IPS-11a (cell line): Measurements from ENCODE around the gene KCNIP3.
"Not testable (repeated sequence)": the region's sequence is repeated elsewhere in the genome, so short reads cannot be mapped to it uniquely, and the experiment has no call there.

Source experiments
- H3K4me3 ChIP-seq: one replicate; pipeline ENCODE4 v1.5.1; 2013; ENCODE audit warnings: low read depth, low read length, control low read depth

Gene KCNIP3

DNA sequence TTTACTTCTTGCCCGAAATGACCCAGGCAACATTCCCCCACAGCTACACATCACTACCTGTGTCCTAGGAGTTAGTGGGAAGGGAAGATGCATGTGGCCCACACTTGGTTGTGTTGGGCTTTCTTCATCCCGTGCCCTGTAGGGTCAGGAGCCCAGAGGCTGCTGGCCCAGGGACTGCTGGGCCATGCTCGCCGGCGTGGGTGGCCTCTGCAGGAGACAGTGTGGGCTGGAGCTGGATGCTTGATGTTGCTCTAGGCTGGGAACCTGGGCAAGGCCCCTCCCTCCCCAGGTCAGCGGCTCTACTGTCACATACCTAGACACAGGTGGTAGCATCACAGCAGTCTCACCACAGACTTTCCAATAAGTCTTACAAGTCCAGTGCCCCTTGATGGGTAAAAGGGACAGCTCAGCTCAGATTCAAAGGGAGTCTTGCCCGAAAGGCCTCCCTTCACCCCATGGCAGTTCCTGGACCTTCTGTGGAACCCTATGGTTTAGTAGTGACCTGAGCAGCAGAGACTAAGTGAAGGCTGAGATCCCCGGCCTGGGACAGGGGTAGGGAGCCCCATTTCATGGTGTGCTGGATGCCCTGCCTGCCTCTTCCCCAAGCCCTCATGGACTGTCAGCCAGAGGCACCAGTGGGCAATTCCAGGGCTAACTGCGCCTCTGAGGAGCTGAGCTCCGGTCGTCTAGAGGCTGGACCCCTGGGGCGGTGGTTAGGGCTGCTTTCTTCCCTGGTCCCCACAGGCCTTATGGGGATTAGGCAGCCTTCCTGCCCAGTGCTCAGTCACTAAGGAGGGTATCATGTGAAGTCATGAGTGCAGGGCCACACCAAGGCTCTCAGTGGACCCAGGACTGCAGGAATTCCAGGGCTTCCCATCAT, 59.9 kb downstream of the KCNIP3 start:
- H3K4me3 ChIP-seq: no peak overlapping the region

DNA sequence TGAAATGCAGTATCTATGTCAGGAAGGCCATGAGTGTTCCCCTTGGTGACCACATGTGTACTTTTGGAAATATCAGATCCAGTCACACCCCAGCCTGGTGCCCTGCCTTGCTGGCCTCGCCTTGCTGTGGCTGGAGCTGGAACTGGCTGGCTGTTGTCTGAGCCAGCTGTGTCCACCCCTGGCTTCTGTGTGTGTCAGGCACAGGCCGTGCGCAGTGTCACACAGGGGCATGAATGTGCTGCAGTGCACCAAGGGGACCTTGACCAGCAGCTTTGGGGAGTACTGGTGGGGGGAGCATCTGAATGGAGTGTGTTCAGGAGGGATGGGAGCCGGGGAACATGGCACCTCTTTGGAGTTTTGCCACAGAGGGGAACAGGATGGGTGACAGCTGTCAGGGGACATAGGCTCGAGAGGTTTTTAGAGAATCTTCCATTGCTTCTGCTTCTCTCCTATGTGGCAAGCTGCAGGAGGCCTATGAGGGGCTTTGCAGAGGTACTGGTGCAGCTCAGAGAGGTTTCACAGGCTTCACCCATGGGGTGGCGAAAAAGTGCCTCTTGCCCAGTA, 60.7 kb downstream of the KCNIP3 start:
- no peak overlapping the region for H3K4me3 ChIP-seq

DNA sequence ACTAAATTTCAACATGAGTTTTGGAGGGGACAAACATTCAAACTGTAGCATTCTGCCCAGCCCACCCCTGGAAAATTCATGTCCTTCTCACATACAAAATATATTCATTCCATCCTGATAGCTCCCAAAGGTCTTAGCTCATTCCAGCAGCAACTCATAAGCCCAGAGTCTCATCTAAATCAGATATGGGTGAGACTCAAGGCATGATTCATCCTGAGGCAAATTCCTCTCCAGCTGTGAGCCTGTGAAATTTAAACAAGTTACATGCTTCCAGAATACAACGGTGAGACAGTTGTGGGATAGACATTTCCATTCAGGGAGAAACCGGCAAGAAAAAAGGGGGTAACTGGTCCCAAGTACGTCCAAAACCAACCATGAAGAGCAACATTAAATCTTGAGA, 61.9 kb downstream of the KCNIP3 start:
- H3K4me3 ChIP-seq: no peak overlapping the region

DNA sequence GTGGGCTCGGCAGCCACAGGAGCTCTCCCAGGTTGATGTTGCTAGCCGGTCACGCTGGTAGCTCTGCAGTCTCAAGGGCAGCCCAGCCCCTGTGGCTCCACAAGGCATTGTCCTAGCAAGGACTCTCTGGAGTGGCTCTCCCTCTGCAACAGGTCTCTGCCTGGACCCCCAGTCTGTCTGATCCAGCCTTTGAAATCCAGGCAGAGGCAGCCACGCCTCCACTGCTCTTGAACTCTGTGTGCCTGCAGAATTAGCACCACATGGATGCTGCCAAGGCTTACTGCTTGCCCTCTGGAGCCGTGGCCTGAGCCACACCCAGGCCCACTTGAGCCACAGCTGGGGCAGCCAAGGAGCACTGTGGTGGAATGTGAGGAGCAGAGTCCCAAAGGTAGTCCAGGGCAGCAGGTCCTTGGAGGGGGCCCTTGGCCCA, 62.4 kb downstream of the KCNIP3 start:
- H3K4me3 ChIP-seq: no peak overlapping the region

- H3K4me3 ChIP-seq: no peak overlapping the region
Measured at GRCh38 chr2:95361216-95361980, 64.3 kb downstream of the KCNIP3 start.

- H3K4me3 ChIP-seq: no peak overlapping the region
Measured at GRCh38 chr2:95362486-95362885, 65.3 kb downstream of the KCNIP3 start.

DNA sequence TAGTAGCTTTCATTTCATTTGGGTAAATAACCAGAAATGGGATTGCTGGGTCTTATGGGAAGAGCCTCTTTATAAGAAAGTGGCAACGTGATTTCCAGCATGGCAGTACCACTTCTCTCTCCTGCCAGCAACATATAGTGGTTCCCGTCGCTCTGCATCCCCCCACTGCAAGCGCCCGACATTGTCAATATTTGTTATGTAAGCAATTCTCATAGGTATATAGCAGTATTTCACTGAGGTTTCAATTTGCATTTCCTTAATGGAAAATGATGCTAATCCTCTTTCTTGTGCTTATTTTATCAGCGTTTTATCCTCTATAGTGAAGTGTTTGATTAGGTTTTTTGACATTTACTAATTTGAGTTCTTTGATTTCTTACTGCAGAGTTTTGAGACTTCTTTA, 69.4 kb downstream of the KCNIP3 start:
- no peak overlapping the region for H3K4me3 ChIP-seq

GRCh38 chr2:95372216-95372829, 75.2 kb downstream of the KCNIP3 start:
- no peak overlapping the region for H3K4me3 ChIP-seq

GRCh38 chr2:95372845-95373244, 75.7 kb downstream of the KCNIP3 start:
- H3K4me3 ChIP-seq: no peak overlapping the region

DNA sequence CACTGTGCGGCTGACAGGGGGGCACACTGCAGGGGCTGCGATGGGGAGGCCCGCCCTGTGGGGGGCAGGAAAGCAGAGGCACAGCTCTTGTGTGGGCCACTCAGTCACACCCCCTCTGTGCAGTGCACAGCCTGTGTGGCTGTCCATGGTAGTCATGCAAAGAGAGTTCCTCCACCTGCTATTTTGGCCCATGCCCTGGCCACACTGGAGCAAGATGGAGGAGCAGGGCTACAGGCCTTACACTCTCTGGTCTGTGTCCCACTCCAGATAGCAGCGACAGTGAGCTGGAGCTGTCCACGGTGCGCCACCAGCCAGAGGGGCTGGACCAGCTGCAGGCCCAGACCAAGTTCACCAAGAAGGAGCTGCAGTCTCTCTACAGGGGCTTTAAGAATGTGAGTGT, 76.9 kb downstream of the KCNIP3 start:
- no peak overlapping the region for H3K4me3 ChIP-seq

DNA sequence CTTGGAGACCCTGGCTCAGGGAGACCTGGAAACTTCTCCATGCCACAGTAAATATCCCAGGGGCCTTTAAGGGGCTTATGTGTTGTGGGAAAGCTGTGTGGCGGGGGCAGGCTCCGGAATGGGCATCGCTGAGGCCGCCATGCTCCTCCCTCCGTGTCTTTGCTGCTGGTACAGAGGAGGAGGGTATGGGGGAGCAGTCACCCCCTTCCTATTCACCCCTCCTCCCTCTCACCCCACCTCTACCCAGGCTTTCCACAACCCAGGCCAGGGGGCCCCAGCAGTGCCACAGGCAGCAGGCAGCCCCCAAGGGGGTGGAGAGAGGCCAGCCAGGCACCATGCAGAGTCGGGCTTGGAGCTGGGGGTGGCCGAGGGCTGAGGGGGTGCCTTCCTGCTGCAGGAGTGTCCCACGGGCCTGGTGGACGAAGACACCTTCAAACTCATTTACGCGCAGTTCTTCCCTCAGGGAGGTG, 77.3 kb downstream of the KCNIP3 start:
- no peak overlapping the region for H3K4me3 ChIP-seq

- H3K4me3 ChIP-seq: no peak overlapping the region
Measured at GRCh38 chr2:95374921-95375471, 77.8 kb downstream of the KCNIP3 start.

DNA sequence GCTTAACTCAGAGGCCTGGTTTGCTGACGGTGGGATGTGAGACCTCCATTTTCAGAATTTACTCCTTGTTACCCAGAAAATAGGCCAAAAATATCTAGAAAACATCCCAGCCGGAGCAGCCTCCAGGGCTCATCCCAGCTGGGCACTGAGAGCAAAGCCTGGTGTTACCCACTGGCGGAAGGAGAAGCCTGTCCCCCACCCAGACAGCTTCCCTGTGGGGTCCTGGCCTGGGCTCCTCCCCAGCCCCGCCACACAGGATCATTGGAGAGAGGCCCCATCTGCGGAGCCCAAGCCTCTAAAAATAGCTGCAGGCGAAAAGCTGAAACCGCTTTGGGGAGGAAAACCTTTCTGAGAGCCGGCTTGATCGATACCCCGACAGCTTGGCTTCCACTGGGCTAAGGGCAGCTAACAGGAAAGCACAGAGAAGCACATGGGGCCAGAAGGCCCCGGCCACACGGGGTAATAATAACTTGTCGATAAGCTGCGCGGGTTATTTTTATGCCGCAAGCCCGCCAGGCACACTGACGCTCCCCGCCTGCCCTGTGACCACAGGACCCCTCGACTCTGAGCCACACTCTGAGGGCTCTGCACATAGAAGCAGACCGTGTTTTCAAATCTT, 78.5 kb downstream of the KCNIP3 start:
- H3K4me3 ChIP-seq: no peak overlapping the region

DNA sequence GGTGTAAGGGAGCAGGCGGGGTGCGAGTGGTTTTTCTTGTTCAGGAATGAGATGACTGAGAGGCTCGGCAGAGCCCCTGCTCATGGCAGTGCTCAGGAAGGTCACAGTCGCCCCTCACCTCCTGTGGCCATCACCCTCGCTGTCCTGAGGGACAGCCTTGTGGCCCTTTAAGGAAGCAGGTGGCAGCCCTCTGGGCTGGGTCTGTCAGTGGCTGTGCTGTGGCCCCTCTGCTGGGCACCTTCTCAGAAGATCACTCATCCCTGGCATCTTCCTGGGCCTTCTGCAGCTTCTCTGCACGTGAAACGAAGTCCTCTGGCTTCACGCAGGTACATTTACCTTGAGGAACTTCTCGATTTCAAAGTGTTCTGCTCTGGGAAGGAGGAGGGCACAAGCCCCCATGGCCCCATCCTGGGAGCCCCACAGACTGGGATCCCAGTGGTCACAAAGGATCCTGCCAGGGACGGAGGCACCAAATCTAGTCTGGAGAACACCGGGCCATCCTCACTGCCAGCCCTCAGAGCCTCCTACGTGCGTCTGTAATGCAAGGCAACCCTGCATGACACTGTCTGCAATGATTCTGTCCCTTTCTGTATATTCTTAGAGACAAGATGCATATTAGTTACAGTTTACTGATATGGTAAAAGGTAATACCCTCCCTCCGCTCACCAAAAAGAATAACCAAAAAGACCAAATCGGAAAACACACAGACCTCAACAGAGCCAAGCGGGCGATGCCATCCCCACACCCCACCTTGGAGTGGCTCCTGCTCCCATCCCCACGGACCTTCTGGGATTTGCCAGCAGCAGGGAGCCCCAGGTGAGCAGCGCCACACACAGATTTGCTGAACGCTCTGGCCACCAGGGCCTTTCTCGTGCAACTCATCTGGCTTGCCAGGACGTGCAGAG, 79.4 kb downstream of the KCNIP3 start:
- no peak overlapping the region for H3K4me3 ChIP-seq

- H3K4me3 ChIP-seq: no peak overlapping the region
Measured at GRCh38 chr2:95377216-95378123, 80.3 kb downstream of the KCNIP3 start.

GRCh38 chr2:95378281-95378680, 81.1 kb downstream of the KCNIP3 start:
- H3K4me3 ChIP-seq: not testable (repeated sequence)

DNA sequence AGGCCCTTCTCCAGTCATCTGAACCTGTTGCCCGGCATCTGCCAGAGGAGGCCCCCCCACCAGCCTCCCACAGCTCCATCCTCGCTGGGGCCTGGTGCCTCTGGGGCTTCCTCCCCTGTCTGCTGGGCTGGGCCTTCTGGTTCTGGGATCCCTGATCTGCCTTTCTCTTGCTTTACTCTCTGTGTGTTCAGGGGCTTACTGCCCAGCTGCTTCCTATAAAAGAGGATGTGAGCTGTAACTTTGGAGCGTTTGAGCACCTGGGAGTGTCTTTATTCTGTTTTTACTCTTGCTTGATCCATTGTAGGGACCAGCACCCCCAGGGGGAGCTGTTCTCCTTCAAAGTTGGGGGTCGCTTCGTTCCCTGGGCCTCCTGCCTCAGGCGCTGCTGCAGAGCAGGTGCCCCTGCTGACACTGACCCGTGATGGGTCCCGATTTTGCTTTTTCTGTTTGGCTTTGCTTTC, 82.3 kb downstream of the KCNIP3 start:
- no peak overlapping the region for H3K4me3 ChIP-seq

- no peak overlapping the region for H3K4me3 ChIP-seq
Measured at GRCh38 chr2:95380280-95380679, 83.1 kb downstream of the KCNIP3 start.
